MV-4-11 (cell line): Measurements from ENCODE around the gene MOB2.

ENCODE experiments used
- DNase-seq: peaks from one replicate; lab custom pipeline; 2025; lab: John Stamatoyannopoulos, UW

Gene MOB2

DNA sequence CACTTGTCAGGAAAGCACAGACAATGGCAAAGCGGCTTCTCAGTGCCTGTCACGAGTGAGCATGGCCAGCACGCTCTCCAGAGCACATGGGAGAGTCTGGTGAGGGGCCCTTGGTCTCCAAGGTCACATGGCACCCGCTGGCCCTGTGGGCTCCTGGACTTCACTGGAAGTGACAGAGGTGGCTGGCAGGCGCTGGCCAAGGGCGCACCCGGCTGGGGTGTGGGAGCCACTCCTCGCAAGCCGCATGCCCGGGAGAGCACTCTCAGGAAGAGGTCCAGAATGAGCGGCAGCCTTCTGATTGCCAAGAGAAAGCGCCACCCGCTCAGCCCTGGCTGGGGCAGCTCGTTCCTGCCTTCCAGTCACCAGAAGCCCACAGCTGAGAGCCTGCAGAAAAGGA, 17.1 kb upstream of the MOB2 start:
- no peak for DNase-seq

DNA sequence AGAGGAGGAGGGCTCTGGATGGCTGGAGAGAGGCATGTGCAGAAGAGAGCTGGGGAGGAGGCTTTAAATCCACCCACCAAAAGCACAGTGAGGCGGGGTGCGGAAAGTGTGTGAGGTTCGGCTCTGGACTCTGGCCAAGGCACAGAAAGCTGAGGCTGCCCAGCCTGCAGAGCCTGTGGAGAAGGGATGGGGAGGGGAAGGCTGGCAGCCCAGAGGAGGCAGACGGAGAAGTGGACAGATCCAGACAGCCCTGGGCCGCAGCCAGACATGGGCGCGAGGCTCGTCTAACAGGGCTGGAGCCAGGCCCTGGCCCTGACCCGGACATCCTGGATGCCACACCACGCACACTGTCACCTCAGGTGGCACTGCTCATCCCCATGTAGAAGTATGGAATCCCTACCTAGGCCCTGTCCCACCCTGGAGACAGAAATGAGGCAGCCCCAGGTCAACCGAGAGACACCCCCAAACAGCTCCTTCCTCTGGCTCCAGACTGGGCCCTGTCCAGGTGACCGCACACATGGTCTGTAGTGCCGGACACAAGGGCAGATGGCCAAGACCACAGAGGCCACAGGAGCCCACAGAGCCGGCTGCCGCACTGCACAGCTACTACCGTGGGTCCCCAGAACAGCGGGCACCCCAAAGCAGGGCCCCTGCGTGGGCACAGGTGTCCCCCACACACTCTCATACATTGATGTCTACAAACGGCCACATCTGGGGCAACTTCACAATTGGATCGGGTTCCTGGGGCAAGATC, 16.6 kb upstream of the MOB2 start:
- no peak for DNase-seq

DNA sequence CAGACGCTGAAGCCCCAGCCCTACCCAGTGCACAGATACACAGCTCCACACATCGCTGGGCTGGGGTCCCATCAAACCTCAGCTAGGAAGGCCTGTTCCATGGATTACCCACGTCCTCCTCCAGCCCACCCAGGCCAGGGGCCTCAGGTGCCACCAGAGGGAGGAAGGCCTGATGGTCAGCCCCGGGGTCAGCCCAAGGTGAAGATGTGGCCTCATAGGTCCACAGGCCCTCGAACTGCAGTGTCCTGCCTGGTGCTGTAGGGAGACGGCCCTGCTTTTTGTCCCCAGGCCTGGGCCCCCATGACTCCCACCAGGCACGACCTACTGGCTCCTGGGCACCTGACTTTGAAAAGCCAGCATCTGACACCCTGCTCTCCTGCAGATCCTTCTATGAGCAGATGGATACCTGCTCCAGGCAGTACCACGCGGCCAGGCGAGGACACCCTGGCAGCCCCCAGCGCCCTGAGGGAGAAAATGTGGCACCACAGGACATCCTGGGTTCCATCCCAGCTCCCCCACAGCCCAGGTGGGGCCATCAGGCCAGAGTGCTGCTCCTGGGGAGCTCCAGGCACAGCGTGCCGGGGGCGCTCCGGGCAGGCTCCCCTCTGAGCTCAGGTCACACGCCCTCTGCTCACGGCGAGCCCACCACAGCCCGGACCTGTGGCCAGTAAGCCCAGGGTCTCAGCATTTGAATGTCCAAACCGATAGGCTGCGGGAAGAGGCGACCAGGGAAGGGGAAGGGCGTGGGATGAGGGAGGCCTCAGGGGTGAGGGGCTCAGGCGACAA, 15.8 kb upstream of the MOB2 start:
- no peak for DNase-seq

DNA sequence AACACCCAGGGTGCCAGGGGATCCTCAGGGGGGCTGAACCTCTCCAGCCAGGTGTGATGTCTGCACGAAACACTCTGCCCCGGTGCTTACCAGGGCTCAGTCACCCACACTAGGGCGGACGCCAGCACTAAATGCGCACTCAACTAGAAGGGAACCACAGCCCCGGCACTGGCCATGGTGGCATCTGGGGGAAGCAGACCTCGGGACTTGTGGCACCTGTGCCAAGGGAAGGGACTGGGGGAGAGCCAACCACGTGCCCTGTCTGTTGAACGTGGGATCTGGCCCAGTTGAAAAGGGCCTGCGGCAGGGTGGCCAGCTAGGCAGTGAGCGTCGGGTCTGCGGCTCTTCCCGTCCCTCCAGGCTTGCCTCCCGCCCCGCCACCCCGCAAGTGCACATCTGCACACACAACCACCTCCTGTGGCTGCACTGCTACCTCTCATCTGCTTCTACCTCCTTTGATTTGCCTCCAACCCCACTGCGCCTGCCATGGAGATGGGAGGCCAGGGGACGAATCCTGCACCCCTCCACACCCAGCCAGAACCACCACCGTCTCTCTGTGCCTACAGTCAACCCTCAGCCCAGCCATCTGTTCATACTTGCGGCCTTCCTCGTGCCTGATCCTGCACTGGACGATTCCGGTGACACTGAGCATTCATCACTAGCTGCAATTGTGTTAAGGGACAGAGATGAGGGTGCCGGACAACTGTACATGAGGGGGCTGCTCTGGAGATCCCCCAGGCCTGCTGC, 15.0 kb upstream of the MOB2 start:
- DNase-seq: no peak

DNA sequence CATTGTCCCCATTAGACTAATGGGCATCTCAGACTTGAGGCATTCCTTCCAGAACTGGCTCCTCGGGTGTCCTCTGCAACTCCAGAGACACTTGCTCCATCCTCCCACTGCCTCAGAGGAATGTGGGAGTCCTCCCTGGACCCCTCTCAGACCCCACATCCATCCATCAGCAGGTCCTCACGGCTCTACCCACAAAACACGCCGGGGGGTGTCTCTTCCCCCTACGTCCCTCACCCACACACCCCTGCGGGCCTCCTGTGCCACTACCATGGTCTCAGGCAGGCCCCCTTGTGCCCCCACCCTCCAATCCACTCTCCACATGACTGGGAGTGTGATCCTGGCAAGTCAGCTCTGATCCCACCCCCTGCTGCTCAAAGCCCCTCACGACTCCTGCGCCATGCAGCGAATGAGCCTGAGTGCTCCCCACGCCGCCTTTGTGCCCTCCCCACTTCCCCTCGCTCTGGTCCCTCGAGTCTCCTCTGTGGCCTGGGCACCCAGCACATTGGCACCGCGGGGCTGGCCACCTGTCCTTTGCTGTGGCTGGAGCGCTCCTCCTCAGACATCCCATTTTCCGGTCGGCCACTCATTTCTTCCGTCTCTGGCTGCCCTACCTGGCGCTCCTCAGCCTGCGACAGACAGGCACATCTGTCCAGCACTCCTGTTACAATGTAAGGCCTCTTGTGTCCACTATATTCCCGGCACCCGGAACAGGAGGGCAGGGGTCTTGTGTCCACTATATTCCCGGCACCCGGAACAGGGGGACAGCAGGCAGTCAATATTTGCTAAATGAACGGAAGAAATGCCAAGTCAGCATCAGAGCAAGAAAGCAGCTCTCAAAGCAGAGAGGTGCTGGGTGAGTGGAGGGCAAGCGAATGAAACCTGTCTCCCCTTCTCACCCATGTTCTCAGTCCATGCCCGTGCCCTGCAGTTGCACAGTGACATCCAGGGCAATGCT, 14.2 kb upstream of the MOB2 start:
- DNase-seq: no peak

DNA sequence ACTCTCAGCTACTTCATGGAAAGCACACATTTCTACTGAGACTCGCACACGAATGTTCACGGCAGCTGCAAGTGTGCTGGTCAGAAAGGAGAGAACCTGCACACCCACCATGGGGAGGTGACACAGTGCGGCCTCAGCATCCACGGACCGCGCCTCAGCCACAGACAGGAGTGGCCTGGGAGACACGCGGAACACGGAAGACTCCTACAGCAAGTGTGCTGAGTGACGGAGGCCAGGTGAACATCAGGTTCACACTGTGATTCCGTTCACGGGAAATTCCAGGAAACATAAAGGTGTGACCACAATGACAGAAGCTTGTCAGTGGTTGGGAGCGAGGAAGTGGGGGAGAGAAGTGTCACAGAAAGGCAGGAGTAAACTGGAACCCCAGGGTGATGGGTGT, 13.3 kb upstream of the MOB2 start:
- DNase-seq: no peak

DNA sequence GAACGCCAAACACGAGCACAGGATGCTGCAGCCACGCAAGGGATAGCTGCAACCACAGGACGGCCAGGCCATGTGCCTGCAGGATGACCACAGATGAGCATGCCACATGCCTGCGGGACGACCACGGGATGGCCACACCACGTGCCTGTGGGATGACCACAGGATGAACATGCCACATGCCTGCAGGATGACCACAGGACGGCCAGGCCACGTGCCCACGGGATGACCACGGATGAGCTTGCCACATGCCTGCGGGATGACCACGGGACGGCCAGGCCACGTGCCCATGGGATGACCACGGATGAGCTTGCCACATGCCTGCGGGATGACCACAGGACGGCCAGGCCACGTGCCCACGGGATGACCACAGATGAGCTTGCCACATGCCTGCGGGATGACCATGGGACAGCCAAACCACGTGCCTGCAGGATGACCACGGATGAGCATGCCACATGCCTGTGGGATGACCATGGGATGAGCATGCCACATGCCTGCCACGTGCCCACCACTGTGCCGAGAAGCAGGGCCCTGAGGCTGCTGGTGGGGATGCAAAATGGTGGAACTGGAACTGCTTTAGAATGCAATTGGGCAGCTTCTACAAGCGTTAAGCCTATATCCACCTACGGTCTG, 12.8 kb upstream of the MOB2 start:
- DNase-seq: no peak

DNA sequence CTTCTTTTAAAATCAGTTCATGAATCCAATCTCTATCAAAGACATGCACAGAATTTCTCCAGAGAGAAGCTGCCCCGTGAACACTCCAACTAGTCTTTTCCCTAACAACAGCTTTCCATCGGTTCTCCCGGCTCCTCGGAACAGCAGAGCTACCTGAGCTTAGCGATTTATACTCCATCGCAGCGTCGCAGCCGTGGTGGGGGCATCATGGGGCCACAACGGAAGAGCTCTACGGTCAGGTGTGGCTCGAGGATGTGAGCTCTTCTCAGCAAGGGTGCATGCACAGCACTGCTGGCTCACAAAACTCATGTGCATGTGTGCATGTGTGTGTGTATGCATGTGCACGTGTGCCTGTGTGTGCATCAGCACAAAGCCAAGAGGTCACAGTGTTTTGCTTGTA, 11.7 kb upstream of the MOB2 start:
- DNase-seq: no peak

DNA sequence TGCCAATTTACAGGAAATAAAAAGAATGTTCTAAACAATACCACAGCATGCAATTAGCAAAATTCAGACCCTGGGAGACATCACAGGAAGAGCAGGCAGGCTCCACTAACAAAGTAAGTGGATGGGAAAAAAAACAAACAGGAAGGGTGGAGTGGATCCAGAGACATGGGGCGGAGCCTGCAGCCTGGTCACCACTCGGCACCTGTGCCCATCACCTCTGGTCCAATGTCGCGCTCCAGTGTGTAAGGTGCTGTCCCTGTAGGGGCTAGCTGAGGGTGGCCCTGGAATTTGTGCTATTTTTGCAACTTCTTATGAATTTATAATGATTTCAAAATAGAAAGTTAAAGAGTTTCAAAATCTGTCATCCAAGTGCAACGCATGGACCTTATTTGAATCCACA, 11.0 kb upstream of the MOB2 start:
- DNase-seq: no peak

DNA sequence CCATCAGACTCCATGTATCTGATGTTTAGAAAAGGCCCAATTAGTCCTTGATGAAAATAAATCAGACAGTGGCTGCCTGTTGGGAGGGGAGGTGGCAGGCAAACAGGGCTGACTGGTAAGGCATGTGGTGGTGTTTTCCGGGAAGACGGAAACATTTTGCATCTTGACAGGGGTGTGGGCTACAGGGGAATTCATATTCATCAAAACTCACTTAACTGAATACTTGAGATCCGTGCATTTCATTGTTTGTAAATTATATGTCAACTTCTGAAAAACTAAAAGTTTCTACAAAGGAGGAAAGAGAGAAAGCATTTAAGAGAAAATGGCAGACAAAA, 10.1 kb upstream of the MOB2 start:
- no peak for DNase-seq

DNA sequence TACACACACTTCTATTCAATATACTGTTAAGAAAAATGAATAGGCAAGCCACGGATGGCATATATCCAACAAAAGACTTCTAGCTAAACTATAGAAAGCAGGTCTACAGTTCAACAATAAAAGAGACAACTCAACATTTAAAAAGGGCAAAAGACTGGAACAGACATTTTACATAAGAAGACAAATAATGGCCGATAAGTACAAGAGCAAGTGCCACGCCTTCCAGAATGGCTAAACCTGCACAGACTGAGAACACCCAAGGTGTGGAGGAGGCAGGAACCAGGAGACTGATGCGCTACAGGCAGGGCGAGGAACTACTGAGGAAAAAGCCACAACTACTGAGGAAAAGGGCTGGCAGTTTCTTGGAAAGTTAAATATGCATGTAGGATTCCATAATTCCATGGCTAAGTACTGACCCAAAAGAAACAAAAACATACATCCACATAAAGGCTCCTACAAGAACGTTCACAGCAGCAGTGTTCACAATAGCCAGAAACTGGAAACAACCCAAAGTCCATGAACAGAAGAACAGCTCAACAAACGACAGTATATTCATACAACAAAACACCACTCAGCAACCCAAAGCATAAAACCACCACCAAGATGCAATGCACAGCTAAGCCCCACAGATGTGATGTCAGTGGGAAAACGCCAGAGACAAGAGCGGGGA, 9.6 kb upstream of the MOB2 start:
- no peak for DNase-seq

DNA sequence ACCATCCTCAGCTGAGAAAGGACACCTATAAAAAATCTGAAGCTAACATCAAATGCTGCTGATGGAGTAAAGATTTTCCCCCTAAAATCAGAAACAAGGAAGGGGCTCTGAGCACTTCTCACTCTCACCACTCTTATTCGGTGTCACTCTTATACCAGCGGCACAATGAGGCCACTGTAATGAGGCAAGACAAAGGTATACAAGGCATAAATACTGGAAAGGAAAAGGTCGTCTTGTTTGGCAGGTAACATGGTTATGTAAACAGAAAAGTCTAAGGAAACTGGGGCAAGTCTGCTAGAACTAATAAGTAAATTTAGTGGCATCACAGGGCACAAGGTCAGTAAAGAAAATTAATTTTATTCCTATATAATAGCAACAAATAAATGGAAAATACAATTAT, 8.1 kb upstream of the MOB2 start:
- DNase-seq: no peak

DNA sequence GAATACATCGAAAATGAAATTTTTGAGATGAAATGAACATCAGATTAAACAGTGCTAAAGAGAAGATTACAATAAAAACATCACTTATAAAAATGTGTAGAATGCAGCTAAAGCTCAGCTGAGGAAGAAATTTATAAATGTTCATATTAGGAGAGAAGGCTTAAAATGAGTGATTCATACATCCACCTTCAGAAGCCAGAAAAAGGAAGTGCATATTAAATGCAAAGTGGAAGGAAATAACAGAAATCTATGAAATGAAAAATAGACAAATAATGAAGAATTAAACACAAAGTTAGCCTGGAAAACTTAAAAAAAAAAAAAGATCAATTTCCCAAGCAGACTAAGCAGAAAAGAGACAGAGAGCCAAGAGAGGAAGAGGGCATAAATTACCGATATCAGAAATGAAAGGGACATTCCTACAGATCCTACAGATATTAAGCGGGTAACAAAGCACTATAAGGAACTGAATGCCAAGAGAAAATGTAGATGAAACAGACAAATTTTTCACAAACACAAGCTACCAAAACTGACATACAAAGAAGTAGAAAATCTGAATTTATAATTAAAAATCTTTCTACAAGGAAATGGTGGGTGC, 7.2 kb upstream of the MOB2 start:
- peak; percentile 13 for DNase-seq

DNA sequence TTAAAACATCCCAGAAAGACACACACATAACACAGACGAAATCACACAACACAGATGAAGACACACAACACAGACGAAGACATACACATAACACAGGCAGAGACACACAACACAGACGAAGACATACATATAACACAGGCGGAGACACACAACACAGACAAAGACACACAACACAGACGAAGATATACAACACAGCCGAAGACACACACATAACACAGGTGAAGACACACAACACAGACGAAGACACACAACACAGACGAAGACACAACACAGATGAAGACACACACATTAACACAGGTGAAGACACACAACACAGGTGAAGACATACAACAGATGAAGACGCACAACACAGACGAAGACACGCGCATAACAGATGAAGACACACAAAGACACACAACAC, 4.8 kb upstream of the MOB2 start:
- no peak for DNase-seq

DNA sequence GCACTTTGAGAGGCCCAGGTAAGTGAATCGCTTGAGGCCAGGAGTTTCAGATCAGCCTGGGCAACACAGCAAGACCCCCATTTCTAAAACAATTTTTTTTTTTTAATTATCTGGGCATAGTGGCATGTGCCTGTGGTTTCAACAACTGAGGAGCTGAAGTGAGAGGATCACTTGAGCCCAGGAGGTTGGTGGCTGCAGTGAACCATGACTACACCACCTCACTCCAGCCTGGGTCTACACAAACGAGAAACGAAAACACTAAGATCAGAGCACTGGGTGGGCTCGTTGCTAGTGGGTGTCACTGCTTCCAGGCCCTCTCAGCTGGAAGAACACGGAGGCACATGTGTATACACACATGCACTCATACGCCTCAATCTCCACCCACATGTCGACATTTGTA, 4.1 kb upstream of the MOB2 start:
- DNase-seq: no peak

DNA sequence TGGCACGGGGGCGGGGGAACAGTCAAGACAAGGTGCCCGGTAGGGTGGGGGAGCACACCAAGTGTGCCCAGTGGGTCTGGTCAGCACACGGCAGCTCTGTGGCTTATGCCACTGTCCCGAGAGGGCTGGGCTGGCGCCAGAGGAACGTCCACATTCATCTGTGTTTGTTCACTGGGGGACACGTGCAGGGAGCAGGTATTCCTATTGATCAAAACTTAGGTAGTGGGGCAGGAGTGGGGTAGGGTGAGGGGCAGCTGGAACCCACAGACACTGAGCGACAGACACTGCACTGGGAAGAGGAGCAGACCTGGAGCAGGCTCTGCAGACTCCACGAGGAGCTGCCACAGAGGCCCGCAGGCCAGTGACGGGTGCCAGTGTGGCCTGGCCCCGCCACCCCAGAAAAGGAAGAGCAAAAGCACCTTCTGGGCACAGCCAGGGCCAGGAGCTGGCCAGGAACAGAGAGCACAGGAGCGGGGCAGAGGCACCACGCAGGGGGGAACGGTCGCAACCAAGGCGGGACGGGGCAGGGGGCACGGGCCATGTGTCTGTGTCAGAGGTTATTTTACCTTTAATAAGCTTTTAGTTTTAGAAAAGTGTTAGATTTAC, 2.1 kb upstream of the MOB2 start:
- no peak for DNase-seq

DNA sequence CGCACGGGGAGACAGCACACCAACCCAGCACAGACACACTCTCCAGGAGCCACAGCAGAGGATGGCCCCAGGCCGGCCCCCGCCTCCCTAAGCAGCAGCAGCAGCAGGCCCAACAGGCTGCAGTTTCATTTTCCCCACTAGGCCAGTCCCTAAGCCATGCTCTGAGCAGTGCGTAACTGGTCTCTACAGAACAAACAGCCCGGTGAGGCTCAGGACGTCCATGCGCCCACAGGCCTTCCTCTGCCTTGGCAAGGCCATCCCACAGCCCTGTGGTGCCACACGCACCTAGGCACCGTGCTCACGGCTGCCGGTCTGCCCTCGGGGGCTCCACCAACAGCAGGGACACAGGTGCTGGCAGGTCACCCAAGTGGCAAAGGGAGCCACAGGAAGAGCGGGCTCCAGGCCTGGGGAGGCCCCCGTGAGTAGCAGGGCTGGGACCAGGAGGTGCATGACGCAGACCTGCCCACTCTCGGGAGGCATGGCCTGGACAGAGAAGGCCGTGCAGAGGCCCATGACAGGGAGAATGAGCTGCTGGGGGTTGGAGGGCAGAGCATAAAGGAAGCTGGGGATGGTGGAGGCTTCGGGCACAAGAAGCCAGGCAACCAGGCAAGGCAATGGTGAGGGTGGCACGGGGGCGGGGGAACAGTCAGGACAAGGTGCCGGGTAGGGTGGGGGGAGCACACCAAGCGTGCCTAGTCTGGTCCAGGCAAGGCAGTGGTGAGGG, 1.4 kb upstream of the MOB2 start:
- DNase-seq: no peak

DNA sequence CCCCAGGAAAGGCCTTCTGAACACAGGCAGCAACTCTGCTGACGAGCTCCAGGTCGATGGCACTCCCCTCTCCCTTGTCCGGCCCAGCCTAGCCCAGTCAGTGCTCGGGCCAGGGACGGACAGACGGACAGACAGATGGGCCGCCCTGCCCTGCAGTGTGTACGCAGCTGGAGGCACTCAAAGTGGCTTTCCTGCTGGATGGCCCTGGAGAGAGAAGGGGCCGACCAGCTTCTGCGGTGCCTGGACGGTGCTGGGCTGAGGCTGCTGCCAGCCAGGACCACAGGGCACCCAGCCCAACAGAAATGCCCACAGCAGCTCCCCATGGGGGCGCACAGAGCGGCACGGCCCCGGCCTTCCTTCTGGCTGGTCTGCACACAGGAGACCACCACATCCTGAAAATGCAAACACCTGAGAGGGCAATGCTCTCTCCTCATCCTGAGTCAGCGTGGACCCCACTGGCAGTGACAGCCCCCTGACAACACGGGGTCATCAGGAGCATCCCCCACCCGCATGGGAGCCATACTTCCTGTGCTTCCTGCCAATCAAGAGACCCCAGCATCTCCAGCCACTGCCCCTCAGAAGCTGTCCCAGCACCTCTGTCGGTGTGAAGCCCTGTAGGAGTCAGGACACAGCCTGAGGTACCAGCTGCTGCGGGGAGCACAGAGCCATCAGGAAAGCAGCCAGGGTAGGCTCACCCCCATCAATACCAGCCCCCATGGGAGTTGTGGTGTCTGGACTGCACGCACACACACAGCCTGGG, 692 bp upstream of the MOB2 start:
- no peak for DNase-seq

DNA sequence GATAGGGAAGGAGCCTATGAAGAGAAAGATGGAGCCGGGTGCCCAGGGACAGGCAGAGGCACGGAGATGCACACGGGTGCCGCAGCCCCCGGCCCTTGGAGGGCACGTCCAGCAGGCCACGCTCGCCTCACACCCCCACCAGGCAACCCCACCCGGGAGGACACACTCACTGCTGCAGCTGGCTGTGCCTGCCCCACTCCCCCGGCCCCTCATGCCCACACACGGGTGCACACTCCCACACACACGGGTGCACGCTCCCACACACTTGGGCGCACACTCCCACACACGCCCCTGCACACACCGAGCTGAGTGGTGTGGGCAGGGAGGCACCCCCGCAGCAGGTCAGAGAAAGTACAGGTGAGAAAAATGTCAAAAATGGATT, 1.1 kb downstream of the MOB2 start:
- DNase-seq: no peak
